ENCODE results near the gene NAA25.
A peak's percentile ranks its signal among the peaks of the same experiment; 100 is the strongest.

NAA25 gene

GRCh38 chr12:112126000-112126438 lies 17.4 kb upstream of the NAA25 start:
- DNase-seq (ENCODE audit: low spot score): no peak
- peak overlapping the region; percentile 76 for H3K4me3 ChIP-seq
- H3K27ac ChIP-seq: peak overlapping the region; percentile 89 to 91
- TF ChIP-seq CTCF (IDR thresholded peaks at IDR 0.05): no peak

DNA sequence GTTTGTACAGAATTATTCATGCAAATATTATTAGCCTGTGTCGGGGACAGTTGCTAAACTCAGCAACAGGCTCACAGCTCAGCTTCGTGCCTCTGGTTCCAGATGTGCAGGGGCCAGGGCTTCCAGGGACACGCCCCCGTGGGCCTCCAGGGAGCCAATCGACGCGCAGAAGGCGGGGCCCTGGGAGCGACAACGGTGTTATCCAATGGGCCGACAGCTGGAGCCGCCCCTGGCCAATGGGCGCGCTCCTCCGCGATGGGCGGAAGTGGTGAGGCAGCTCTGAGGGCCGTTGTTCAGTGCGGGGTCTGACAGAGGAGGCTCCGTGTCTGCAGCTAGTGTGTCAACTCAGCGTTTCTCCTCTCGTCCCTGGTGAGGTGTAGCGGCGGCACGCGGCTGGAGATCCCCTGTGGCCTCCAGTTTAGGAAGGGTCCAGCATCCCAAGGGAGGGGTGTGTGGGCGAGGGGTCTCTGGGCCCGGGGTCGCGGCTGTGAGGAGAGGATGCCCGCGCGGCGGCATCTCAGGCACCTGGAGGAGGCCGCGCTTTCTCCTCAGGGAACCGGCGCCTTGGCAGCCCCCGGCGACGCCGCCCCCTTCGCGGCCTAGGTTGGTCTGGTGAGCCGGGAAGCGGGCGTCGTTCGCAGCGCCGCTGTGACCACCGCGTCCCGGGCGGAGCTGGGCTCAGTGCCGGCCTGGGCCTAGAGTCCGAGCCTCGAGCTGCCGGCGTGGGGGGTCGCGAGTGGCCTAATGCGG lies 16.8 kb upstream of the NAA25 start, which contains the start of gene TRAFD1:
Gene TRAFD1 (plus strand): TSS at position 311 of the 750 bp plus-strand sequence. CDS start 4,963 bp downstream, outside the sequence.
- peak within 1 kb of the TSS; percentile 76 for H3K4me3 ChIP-seq
- no peak for TF ChIP-seq CTCF (IDR thresholded peaks at IDR 0.05)
- DNase-seq (ENCODE audit: low spot score): peak; percentile 99
- peak within 1 kb of the TSS; percentile 89 to 91 for H3K27ac ChIP-seq

- DNase-seq (ENCODE audit: low spot score): no peak
- H3K4me3 ChIP-seq: peak overlapping the region; percentile 76
- TF ChIP-seq CTCF (IDR thresholded peaks at IDR 0.05): no peak
- H3K27ac ChIP-seq: no peak overlapping the region
Measured at GRCh38 chr12:112124918-112125249, 16.3 kb upstream of the NAA25 start.

DNA sequence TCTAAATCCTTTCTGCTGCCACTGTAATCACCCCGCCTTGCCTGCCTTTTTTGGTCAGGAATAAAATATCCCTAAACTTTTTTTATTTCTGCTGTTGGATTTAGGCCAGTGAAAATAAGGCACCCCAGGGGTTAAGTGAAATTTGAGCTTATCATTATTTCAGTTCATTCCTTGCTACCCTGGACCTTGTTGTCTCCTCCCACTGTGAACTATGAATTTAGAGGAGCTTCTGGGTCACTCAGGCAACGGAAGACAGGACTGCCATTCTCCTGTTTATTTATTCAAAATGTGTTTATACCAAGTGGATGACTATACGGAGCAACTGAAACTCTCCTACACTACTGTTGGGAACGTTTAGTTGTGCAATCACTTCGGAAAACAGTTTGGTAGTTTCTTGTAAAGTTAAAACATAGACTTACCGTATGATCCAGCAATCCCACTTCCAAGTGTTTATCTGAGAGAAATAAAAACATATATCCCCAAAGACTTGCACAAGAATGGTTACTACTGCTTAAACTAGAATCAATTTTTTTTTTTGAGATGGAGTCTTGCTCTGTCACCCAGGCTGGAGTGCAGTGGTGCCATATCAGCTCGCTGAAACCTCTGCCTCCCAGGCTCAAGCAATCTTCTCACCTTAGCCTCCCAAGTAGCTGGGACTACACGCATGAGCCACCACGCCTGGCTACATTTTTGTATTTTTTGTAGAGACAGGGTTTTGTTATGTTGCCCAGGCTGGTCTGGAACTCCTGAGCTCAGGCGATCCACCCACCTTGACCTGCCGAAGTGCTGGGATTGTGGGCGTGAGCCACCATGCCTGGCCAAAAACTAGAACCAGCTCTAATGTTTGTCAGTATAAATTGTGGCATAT lies 14.5 kb upstream of the NAA25 start:
- no peak for DNase-seq (ENCODE audit: low spot score)
- no peak overlapping the region for H3K4me3 ChIP-seq
- H3K27ac ChIP-seq: peak overlapping the region; percentile 77 to 86
- no peak for TF ChIP-seq CTCF (IDR thresholded peaks at IDR 0.05)

DNA sequence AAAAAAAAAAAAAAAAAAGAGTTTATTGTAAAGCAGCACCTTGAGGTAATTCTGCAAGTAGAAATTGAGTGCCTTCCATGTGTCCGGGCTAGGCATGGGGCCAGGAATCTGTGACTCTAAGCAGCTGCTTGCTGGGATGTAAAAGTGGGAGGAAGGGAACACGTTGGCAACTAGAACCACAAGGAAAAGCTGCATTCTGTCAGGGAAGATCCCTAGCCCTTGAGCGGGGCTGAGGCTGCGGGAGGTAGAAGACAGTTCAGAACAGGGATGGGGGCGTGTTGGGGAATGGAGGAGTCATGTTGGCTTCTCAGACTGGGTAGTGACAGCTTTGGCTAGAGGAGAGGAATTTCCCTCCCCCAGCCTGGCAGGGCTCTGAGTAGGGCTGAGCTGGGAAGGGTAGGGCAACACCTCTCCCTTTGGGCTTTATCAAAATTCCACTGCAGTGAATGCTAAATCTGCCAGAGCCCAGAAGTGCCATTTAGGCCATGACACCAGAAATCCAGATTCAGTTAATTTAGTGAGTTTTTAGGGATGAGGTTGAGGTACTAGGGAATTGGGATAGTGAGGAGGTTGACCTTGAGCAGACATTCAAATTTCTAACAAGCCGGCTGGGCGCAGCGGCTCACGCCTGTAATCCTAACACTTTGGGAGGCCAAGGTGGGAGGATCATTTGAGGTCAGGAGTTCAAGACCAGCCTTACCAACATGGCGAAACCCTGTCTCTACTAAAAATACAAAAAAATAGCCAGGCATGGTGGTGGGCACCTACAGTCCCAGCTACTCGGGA lies 13.4 kb upstream of the NAA25 start:
- DNase-seq (ENCODE audit: low spot score): peak; percentile 81
- no peak overlapping the region for H3K4me3 ChIP-seq
- H3K27ac ChIP-seq: peak overlapping the region; percentile 77 to 86

More for the DNA sequence above, 13.4 kb upstream of the NAA25 start:
- TF ChIP-seq CTCF (IDR thresholded peaks at IDR 0.05): no peak

Data from coronary artery (tissue), 2 donors.